GM18951 (cell line): ENCODE data around the gene GRM4.

Source experiments
- POLR2A ChIP-seq: IDR thresholded peaks from 4 replicates; pipeline ENCODE4 v1.6.1; 2011; ENCODE audit warnings: mild to moderate bottlenecking; ENCODE audit not compliant: insufficient read length, insufficient read depth; ENCODE audit errors: extremely low read depth
- in situ Hi-C: fragments of 300-500 bp; cut with MboI; formaldehyde crosslinking; loops from one replicate; pipeline ENCODE4 v1.12.0; 2022; ENCODE audit warnings: low sequenced_read_pairs, mixed read lengths, inconsistent platforms; ENCODE audit not compliant: unreplicated experiment

The GRM4 gene

DNA sequence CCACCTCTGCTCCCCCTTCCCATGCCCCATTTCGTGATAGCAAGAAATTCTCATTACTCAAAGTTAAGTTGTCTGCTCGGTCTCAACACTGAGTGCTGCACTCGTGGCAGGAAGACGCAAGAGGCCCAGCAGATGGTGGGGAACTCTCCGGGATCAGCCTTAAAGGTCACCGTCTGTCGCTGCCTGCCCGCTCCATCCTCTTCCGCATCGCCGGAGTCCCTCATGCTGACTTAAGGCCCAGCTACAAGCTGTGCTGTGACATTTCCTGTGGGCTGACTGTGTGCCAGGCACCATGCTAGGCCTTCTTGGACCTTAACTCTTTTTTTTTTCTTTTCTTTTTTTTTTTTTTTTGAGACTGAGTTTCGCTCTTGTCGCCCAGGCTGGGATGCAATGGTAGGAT is 17.8 kb downstream of the GRM4 start:
- in situ Hi-C loops = no loop called here
- TF ChIP-seq POLR2A = no peak

DNA sequence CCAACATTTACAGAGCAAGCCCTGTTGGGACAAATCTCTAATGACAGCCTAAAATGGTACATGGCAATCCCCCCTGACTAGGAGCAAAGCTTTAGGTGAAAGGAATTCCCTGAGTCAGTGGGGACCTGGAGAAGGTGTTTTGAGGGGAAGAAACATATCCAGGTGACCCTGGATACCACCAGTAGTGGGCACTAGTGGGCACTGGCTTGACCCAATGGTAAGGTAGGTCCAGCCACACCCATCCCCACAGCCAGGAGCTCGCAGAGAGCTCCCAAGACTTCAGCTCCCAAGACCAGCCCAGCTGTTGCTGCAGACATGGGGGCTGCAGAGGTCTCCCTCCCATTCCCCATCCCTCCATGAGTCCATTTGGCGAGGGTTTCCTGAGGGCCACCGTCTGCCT is 19.5 kb downstream of the GRM4 start:
- in situ Hi-C loops = no loop called here
- TF ChIP-seq POLR2A = no peak

DNA sequence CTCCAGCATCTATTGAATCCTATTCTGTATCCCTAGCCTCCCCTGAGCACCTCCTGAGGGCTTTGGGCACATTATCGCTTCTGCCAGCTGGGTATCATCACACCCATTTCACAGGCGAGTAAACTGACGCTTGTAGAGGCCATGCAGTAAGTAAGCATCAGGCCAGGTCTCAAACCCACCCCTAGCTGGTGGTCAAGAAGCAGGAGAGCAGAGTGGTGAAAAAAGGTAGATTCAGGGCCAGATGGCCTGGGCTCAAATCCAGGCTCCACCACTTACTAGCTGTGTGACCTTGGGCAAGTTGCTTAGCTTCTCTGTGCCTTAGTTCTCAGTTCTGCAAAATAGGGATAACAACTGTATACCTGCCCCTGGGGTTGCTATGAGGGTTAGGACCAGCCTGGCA is 19.9 kb downstream of the GRM4 start:
- in situ Hi-C loops = no loop called here

DNA sequence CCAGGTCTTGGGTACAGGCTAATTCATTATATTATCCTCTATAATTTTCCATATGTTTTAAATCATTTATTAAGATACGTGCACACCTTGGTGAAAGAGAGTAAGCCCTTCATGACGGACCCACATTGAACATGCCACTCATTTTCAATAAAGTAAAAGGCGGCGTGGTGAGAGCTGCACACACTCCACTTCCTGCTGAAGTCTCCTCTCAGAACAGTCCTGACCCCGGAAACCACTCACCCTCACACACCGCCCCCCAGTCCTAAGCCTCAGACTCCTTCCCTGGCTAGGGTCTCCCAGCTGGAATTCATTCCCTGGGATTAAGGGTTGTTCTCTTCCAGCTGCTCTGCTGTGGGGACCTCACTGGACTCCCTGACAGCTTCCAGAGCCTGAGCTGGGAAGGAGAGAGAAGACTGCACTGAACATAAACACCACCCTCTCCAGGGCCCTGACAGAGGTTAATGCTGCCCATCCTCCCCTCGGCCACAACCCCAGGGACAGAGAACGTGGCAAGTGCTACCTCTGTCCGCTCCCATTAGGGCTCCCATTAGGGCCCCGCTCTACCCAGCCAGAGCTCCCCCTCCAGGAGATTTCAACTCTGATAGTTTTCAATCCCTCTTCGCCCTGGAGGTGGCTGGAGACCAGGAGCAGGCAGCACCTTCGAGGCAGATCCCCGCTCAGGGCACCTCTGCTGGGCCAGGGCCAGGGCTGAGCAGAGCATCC is 24.8 kb downstream of the GRM4 start:
- in situ Hi-C loops = no loop called here
- TF ChIP-seq POLR2A = no peak

More for the DNA sequence above, 19.9 kb downstream of the GRM4 start:
- no peak for TF ChIP-seq POLR2A

DNA sequence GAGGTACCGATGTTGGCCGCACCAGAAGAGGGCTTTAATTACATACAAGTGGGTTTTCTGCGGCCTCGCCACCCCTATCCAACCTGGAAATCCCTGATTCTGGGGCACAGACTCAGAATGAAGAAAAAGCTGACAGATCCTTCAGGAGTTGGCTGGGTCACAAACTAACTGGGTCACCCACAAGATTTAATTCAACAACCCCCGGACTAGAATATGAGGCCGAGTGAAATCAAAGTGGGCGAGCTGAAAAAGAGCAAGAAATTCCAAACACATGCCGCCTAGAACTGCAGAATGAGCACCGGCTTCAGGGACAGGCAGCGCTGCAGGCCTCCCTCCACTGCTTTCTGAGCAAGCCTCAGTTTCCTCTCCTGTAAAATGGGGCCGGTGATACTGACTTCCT is 30.0 kb downstream of the GRM4 start:
- in situ Hi-C loops = no loop called here
- no peak for TF ChIP-seq POLR2A

DNA sequence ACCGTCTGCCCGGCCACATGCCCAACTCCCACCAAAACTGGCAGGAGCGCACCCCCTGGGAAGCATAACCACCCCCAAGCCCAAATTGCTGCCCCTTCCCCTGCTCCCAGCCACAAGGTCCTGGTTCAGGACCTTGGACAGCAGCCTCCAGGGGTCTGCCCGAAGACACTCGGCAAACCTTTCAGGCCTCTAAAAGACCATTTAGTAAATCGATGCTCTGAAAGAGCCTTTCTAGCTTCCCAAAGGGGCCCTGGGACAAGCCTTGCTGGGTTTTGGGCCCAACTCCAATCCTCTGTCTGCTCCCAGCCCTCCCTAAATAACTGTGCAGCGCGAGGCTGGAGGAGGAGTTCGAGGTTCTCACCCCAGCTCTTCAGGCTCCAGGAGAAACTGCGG is 30.5 kb downstream of the GRM4 start:
- in situ Hi-C loops = no loop called here
- no peak for TF ChIP-seq POLR2A

DNA sequence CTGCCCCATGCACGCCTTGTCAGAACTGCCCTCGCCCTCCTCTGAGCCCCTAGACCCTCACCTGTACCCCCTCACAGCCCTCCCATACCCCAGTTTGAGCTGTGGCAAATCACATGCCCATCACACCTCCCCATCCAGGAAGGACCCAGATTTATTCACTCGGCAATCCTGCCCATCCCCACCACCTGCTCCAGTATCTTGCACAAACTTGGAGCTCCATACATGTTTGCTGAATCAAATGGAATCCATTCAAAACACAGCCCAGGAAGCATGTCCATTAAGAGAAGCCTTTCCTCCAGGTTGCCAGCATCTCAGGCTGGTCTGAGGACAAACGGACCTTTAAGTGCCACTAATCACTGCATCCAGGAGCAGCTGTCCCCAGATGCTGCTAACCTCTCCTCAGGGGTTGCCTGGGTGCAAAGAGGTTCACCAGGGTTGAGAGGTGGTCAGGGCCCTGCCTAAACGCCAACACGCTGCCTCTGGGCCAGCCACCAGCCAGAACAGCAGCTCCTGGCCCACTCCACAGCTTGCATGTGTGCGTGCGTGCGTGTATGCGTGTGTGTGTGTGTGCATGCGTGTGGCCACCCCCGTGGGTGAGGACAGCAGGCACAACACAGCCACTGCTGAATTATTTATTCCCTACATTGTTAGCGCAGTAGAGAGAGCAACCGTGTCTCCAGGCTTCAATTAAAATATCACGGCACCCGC is 31.0 kb downstream of the GRM4 start:
- in situ Hi-C loops = no loop called here

DNA sequence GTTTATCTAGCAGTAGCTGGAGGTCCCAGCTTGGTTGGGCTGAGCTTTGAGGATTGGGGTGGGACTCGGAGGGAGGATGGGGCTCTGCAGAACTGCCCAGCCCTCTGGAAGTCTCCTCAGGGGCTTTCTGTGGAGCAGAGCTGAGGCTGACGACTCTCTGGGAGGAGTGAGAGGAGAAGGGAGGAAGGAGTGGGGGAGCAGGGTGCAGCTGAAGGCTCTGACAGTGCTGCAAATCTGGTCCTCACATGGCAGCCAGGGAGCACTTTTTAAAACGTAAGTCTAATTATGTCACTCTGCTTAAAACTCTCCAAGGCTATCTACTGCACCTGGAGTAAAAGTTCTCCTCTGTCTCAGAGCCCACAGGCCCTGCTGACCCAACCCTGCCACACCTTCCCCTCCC is 32.4 kb downstream of the GRM4 start:
- in situ Hi-C loops = no loop called here
- no peak for TF ChIP-seq POLR2A

More for the DNA sequence above, 31.0 kb downstream of the GRM4 start:
- no peak for TF ChIP-seq POLR2A

DNA sequence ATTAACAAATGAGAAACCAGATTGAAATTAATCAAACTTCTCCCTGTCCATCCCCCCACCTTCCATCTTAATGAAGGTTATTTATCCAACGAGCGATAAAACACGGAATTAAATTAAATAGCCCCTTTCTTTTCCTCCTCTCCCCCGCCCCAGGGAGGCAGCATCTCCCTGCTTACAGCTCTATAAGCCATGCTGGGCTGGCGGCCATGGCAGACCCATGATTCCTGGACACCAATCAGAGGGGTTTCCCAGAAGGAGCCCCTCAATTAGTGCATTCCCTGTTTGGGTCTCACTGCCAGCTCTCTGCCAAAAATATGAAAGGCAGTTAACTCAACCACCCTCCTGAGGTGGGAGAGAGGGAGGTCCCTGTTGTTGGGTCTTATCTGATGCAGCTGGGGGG is 33.8 kb downstream of the GRM4 start:
- TF ChIP-seq POLR2A = no peak
- in situ Hi-C loops = no loop called here

DNA sequence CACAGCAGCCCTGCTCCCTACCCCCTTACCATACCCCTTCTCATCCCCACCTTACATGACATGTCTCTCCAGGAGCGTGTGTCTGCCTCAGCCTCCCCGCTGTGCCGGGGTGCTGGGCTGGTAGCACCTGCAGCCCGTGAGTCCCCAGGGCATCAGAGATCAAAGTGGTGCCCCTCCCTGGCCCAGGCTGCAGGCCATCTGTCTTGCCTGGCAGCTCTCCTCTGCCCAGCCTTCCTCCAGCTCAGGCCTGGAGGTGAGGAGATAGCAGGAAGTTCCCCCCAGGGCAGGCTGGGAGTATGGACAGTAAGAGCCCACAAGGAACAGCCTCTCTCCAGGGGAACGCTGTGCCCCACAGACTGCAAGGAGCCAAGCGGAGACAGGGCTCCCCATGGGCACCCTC is 35.3 kb downstream of the GRM4 start:
- TF ChIP-seq POLR2A = no peak
- in situ Hi-C loops = no loop called here

DNA sequence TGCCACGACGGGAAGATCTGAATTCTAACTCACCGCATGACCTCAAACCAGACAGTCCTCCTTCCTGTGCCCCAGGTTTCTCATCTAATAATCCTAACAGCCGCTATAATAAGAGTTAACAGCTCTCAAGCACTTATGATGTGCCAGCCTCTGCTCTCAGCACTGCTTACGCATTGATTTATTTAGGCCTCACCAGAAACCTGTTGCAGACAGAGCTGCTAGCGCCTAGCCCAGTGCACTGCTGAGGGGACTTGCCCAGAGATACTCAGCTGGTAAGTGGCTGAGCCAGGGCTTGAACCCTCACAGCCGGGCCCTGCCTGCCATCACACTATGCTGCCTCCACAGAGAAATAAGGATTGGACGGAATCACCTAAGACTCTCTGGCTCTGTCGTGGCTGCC is 37.7 kb downstream of the GRM4 start:
- TF ChIP-seq POLR2A = no peak
- in situ Hi-C loops = no loop called here

DNA sequence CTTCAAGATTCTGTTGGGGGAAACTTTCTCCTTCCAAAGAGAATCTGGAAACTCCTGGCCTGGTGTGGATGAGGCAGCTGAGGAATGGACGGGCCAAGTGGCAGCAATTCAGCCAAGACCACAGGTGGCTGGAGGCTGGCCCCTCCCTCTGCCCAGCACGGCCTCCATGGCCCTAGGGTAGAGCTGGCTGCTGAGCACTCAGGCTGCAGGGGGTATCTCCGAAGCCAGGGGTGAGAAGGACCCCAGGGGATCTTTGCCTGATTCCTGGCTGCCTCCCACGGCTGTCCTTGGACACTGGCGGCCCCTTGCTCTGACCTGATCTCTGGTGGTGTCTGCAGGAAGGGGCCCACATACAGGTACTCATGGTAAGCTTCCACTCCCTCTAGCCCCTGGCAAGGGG is 39.0 kb downstream of the GRM4 start:
- no peak for TF ChIP-seq POLR2A
- in situ Hi-C loops = no loop called here

DNA sequence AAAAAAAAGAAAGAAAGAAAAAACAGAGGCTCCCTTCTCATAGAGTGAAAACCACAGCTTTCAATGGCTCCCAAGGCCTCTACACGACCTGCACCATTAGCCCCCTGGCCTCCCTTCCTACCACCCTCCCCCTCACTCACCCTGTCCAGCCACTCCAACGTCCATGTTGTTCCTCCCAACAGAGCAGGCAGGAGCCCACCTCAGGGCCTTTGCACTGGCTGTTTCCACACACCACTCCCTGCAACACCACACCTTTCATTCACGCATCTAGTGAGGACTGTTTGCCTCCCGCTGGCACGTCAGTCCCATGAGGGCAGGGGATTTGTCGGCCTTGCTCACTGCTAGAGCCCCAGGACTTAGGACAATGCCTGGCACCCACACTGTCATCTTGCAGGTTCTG is 39.5 kb downstream of the GRM4 start:
- no peak for TF ChIP-seq POLR2A
- in situ Hi-C loops = no loop called here

DNA sequence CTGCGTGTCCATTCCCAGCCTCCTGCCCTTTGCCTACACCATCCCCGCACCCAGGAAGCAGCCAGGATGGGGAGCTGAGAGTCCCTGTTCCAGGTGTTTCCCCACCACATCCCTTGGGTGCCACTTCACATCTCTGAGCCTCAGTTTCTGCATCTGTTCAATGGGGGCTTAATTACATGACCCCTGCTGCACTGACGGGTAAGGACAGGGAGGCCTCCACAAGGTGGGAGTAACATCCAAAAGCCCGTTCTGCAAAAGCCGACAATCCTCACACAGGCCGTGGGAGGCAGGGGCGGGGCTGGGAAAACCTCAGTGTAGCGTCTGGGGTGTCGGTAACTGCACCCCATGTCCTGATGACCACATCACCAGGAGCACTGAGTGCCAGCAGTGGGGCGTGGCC is 41.3 kb downstream of the GRM4 start:
- in situ Hi-C loops = no loop called here

DNA sequence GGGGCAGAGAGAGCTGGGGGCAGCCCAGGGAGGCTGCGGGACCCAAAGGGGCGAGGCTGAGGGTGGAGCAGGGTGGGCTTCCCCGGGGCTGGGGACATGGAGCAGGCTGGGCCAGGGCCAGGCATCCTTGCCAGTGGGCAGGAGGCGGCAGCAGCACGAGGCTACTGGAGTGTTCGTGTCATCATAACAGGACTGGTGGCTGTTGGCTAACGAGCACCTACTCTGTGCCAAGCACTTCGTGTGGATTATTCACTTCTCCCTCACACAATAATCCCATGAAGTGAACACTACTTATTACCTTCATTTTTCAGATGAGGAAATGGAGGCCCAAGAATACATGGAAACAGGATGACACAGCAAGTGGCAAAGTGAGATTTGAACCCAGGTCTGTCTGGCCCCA is 41.7 kb downstream of the GRM4 start:
- TF ChIP-seq POLR2A = no peak
- in situ Hi-C loops = no loop called here

More for the DNA sequence above, 41.3 kb downstream of the GRM4 start:
- no peak for TF ChIP-seq POLR2A

DNA sequence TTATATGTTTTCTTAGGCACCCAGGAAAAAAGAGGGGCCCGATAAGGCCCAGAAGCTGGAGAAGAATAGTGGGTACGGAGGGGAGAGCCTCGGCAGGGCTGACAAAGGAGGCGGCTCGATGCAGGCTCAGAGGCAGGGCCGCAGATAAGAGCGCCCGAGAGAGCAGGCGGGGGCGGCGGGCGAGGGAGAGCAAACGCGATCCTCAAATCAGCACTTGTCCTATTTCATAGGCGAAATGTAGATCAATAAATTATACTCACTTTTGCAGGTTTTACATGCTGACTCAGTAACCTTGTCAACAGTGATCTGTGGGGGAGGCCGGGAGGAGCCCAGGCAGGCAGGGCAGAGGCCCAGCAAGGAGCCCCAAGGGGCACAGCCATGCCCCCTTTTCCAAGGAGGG is 42.6 kb downstream of the GRM4 start:
- in situ Hi-C loops = no loop called here
- TF ChIP-seq POLR2A = no peak
